SKM-1 (cell line): ENCODE results near the gene SLC9A1.

Experiments used
- DNase-seq: peaks from one replicate; lab custom pipeline; 2025; ENCODE audit not compliant: unreplicated experiment; lab: John Stamatoyannopoulos, UW

Gene SLC9A1

DNA sequence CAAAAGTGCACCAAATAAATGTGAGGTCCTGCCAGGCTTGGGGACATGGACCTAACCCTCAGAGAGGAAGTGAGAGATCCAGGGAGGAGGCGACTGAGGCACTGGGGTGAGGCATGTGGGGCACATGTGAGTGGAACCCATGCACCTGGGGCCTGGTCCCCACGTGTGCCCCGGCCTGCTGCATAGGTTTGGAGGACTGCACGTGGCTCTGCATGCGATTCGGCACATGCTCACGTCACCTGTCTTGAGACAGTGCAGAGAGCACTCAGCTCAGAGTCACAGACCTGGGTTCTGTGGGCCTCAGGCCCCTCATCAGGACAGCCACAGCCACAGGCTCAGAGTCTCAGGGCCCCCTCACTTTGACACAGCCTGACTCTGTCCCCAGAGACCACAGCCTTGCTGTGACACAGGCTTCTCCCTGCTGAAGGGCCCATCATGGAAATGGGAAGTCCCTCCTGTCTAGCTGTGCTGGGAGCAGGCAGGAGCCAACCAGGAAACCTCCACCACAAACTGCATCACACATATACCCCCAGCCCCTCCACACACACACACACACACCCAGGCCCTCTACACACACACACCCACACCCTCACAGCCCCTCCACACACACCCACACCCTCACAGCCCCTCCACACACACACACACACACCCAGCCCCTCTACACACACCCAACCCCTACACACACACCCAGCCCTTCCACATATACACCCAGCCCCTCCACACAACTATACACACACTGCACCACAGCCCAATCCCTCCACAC, 48.2 kb downstream of the SLC9A1 start:
- DNase-seq = peak; percentile 5

DNA sequence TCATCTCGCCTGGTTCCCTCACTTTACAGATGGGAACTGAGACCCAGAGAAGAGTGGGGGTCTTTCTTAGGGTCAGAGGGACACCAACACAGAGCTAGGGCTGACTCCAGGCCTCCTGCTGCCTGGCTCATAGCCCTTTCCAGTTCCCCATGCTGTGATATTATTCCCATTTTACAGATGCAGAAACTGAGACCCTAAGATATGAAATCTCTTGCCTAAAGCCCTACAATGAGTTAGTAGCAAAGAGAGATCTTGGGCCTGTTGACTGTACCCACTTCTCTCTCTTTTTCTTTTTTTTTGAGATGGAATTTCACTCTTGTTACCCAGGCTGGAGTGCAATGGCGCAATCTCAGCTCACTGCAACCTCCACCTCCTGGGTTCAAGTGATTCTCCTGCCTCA, 49.9 kb downstream of the SLC9A1 start:
- no peak for DNase-seq

DNA sequence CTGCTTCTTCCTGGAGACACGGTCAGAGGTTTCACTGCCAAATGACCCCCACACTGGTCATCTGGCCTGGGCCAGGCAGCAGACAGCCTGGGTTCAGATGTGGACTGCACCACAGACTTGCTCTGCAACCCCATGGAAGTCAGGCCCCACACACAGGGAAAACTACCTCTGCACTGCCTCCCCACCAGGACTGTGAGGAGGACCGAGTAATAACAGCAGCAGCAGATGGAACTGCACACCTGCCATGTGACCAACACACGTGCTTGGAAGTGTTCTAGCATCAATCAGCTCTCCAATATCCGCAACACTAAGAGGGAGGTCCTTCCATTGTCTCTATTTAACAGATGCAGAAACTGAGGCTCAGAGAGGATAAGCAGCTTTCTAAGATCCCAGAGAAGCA, 51.4 kb downstream of the SLC9A1 start:
- DNase-seq = no peak

DNA sequence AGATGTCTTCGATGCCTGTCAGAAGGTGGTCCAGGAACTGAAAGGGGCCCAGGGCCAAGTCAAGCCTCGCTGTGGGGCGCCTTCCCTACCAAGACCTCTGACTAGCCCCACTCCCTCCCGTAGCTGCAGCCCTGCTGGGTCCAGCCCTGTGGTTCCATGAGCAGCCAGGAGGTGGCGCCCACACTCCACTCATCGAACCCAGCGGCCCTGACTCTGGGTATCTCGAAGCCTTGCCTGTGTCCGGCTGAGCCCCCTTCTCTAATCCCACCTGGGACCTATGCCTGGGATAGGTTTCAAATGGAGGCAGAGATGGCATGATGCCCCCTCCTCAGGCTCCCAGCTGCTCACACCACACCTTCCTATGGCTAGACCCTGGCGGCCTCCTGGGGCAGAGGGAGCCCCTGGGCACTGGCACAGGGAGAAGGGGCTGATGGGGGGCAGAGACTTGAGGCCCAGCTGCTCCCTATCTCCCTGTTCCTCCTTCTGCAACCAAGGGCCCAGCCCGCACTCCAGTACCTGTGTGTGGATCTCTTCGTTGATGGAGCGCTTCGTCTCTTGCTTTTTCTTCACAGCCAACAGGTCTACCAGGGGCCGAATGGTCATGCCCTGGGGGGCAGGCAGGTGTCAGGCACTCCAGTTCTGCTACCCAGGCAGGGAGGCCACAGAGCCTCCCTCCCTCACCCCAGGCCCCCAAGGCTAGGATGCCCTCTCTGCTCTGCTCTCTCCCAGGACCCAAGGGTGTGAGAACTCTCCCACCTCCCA, 52.0 kb downstream of the SLC9A1 start:
- peak; percentile 33 for DNase-seq

DNA sequence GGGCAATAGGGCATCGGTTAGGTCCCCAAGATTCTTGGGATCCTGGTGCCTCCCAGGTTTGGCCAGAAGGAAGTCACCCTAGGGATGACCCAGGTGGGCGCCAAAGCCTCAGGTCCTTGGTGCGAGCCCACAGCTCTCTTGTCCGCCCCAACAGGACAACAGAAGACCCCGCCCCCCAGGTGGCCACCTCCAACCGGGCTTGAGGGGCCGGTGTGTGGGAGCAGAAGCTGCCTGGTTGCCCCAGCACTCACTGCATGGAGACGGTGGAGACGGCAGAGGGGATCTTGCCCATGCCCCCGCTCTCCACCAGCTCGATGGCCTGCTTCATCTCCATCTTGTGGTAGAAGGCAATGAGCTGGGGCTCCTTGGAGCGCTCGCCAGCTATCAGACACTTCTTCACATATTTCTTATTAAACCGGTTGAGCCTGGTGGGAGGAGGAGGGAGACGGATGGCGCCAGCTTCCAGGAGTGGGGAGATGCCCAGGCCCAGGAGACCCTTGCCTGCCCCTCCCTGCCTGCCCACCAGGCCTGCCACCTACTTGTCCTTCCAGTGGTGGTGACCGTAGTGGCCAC, 52.7 kb downstream of the SLC9A1 start:
- DNase-seq = no peak

DNA sequence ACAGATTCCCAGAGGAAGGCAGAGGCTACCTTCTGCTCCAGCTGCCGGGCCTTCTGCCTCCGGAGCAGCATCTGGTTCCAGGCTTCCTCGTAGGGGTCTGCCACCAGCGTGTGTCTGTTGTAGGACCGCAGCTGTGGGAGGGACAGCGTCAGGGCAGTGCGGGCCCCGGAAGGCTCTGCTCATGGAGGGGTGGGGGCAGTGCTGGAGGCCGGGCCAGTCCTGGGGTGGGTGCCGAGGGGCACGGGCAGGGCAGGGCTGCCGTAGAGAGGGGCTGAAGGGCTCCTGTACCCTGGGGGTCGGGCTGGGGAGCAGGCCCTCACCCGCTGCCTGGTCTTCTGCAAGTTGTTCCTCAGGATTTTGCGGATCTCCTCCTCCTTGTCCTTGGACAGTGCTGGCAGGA, 53.2 kb downstream of the SLC9A1 start:
- no peak for DNase-seq

DNA sequence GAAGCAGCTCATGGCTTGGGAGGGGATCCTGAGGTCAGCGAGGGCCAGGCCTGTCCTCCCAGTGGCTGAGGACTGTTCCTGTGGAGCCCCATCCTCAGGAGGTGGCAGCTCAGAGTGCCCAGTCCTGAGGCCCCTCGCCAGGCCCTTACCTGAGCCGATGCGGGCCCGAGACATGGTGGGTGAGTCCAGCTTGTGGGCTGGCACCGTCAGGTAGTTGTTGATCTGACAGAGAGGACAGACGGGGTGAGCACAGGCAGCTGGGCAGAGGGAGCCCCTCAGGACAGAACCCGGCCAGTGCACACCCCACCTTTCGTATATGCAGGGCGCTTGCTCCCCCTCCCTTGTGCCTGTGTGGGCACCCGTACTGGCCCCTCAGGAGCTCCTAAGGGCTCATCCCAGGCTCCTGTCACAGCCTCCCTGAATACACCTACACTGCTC, 53.9 kb downstream of the SLC9A1 start:
- no peak for DNase-seq

DNA sequence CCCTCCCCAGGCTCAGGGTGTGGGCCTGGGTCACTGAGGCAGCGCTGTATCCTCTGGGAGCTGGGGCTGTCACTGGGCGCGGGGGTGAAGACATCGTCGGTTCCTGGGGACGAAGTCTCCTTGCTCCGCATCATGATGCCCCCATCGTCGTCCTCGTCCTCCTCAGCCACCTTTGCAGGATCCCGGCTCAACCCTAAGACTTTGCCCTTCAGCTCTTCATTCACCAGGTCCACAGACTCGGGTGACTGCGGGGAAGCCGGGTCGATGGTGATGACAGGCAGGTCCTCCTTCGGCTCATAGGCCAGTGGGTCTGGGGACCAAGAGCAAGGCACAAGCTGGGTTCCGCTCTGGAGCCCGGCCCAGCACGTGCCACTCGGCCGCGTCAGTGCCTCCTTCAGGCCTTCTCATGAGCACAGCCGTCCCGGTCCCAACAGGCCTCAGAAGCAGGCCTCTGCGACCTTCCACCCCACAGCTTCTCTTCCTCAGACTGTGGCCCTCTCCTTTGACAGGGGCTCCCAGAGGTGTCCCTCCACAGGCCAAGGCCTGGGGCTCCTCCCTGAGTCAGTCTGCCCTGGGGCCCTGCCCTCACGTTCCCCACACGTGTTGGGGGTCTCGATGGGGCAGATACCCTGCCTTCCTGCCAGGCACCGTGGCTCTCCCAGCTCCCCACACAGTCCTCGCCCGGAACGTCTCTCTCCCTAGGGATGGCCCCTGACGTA, 54.4 kb downstream of the SLC9A1 start:
- no peak for DNase-seq

DNA sequence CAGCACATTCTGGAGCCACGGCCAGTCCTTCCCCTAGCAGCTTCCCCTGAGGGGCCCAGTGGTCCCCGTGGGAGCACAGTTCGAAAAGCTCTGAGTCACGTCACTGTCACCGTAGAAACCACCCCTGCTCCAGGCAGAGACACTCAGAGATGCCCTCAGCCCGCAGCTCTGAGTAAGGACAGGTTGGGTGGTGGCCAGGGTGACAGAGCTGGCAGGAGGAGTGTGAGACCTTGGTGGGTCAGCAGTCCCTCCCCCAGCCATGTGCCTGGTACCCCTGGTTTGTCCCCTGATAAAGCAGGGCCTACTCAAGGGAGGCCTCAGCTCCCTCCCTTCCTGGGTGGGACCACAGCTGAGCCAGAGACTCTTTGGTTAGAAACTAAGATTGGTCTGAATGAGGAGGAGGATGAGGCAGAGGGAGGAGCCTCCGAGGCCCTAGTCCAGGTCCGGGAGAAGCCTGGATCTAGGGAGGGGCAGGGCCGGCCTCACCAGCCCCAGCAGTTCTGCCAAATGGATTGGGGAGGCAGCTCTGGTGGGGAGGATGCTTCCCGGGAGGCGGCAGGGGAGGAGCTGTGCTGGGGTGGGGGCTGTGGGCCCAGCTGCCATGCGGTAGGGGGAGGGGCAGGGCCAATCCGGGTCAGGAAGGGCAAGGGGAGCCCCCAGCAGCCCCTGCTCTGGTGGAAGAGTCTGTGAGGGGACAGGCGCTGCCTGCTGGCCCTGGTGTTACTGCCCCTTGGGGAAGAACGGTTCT, 55.2 kb downstream of the SLC9A1 start:
- DNase-seq = no peak

DNA sequence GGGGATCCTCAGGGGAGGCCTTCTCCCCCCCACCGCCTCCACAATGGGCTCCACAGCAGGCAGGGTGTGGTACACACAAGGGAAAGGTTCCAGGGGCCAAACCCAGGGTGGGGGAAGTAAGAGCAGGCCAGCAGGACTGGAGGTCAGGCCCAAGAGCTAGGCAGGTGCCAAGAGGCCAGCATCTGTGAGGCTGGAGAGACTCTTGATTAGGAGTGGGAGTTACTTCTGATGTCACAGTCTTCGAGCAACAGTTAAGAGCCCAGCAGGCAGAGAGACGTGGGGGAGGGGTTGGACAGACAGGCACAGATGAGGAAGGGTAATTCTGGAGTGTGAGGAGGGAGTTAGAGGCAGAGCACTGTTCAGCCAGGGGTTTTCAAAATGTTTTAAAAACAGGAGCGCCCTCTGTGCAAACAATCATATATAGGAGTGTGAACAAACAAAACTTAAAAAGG, 55.8 kb downstream of the SLC9A1 start:
- peak; percentile 14 for DNase-seq

DNA sequence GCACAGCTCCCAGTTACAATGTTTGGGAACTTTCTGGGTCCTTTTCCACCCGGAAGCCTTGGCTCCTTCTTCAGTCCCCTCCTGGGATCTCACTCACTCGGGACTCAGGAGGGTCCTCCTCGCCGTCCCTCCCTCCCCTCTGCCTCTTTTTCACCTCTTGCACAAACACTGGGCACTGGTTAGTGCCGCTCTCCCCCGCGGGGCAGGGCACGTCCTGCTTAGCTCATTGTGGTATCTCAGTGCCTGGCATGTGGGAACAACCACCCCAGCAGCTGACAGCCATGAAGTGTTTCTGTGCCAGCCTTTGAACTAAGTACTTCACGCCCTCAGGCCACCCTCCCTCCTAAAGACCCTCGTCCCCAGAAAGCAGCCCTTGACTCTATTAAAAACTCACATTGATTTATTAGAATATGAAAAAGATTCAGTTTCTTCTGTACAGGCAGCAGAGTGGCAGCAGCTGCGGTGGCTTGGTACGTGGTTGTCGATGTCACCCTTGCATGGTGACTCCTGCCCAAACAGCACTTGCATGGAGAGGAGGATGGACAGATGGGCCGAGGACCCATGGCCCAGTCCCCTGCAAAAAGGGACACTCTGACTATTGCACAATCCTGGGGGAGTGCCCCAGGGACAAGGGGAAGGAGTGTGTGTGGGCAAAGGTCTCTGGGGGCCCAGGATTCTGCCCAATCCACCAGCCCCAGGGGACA, 56.3 kb downstream of the SLC9A1 start:
- no peak for DNase-seq

DNA sequence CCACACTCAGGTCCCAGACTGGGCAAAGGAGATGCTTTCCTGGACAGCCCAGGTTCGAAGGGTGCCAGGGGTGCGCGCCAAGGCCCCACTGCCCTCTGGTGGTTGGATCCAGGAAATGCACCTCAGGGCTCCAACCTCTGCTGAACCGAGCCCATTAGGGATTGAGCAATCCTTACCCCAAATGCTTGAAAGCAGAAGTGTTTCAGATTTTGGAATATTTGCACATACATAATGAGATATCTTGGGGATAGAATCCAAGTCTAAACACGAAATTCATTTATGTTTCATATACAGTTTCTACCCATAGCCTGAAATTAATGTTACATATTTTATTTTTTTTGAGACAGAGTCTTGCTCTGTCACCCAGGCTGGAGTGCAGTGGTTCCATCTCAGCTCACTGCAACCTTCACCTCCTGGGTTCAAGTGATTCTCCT, 57.4 kb downstream of the SLC9A1 start:
- peak; percentile 90 for DNase-seq

DNA sequence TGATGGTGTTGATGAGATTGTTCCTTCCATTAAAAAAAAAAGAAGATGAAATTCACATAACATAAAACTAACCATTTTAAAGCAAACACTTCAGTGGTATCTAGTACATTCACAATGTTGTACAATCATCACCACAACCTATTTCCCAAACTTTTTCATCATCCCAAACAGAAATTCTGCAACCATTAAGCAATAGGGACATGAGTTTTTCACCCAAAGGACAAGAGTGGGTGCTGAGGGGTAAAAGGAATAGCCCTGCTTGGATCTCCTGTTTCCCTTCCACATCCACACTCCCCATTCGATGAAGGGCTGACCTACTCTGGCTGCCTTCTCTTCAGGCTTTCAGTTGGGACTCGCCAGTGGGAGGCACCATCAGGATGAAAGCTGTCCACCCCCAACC, 59.3 kb downstream of the SLC9A1 start:
- no peak for DNase-seq

DNA sequence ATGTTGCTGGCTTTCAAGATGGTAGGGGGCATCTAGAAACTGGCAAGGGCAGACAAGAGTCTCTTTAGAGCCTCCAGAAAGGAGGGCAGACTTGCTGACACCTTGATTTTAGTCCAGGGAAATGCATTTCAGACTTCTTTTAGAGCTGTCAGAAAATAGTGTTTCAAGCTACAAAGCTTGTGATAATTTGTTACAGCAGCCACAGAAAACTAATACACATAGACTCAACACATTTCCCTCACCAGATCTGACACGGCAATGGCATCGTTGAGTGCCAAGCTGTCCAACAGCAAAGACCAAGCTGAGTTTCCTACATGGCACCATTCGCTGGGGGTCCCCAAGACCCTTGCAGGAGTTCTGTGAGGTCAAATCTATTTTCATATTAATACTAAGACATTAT, 62.0 kb downstream of the SLC9A1 start:
- no peak for DNase-seq

DNA sequence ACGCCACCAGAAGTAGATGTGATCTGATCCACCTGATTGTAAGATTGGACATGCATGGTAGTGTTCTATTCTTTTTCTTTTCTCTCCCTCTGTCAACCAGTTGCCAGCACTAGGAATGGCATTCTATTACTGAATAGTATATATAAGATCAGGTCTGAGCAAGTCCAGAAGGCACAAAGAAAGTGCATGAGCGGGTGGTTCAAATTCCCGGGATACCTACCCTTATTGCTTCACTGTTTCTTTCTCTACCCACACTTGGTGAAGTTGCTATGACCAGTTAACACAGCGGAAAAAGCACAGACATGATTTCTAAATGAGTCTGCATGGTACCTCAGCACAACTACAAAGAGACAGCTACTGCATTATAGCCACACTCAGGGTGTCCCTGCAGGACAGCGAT, 64.0 kb downstream of the SLC9A1 start:
- DNase-seq = no peak

DNA sequence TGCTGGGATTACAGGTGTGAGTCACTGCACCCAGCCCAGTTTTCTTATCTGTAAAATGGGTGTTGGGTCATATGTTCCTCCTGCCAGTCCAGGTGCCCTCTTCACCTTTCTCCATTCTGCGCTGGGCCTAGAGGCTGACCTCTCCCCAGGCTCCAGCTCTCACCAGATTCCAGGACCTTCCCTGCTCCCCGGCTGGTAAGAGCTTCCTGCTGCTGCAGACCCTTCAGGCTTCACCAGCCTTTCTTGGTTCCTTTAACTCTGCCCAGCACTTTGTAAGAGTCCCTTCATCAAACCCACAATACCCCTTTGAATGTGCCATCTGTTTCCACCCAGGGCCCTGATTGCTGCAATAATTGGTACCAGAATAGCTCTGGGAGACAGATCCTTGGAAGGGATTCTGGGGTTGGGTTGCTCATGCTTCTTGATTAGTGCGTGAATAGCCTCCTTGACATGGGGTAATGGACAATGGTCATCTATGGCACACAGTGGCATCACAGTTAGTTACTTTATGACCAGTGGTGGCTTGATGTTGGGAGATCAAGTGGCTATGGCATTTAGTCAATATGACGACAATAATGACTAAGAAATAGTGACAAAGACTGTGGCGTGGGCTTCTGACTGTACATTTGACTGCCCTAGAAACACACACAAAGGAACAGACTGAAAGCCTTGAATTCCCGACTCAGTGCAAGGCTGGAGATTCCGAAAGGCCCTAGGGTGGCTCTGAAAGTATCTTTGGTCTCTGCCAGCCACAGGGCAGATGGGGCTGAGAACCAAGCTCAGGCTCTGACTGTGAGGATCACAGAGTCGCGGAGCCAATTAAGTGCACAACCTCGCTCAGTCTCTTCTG, 67.3 kb downstream of the SLC9A1 start:
- no peak for DNase-seq

DNA sequence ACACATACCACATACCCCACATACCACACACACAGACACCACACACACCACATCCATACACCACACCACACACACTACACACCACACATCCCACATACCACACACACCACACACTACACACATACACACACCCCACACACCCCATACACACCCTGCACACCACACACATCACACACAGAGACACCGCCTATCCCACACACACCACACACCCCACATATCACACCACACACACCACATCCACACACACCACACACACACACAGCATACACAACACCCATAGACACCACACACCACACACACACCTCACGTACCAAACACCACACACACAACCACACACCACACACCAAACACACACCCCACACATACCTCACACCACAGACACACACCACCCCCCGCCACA, 68.3 kb downstream of the SLC9A1 start:
- no peak for DNase-seq

DNA sequence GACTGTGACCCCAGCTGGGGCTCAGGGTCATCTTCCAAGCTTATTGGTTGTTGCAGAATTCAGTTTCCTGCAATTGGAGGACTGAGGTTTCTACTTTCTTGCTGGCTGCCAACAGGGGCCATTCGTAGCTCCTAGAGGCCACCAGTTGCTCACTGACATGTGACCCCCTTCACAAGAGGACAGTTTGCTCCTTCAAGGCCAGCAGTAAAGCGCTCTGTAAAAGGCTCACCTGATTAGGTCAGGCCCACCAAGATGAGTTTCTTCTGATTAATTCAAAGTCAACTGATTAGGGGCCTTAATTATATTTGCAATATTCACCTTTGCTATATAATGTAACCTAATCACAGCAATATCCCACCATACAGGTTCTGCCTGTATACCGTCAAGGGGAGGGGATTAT, 68.9 kb downstream of the SLC9A1 start:
- no peak for DNase-seq

DNA sequence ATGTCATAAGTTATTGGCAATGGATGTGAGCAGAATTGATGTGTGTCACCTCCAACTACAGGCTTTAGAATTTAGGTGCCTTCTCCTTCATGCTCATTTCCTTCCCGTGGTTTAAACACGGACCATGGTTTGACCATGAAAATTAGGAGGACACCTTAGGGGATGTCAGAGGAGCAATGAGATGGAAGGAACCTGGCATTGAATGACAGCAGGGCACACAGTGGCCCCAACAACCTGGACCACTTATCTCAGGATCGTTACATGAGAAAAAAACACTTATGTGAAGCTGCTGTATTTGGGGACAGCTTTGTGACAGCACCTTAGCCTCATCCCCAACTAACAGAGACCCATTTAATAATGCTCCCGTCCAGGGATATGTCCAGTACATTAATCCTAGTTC, 70.8 kb downstream of the SLC9A1 start:
- no peak for DNase-seq
